ENCODE measurements around the gene MTERF4.

DNA sequence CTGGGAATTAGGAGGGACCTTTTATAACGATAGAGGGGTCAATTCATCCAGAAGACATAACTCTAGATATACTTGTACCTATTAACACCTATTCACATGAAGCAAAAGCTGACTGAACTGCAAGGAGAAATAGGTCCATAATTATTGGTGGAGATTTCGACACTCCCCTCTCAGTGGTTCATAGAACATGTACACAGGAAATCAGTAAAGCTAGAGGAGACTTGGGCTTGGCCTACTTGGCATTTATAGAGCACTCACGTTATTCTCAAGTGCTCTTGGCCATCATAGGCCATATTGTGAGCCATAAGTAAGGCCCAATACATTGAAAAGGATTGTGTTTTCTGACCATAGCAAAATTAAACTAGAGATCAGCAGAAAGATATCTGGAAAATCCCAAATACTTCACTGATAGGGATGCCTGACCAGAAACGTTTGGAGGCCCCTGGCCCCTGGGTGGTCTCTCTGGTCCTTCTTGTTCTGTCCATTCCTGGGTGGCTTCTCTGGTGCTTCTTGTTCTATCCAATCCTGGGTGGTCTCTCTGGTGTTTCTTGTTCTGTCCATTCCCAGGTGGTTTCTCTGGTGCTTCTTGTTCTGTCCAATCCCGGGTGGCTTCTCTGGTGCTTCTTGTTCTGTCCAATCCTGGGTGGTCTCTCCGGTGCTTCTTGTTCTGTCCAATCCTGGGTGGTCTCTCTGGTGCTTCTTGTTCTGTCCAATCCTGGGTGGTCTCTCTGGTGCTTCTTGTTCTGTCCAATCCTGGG, 54.7 kb downstream of the MTERF4 start:
- TF ChIP-seq SMC3 (IDR thresholded peaks at IDR 0.05; ENCODE audit: low read depth, low read length) (no peak), POLR2A (IDR thresholded peaks at IDR 0.05; ENCODE audit: low read depth, low read length) (no peak), RFX5 (IDR thresholded peaks at IDR 0.05; ENCODE audit: low read depth, low read length) (no peak), MAZ (IDR thresholded peaks at IDR 0.05; ENCODE audit: borderline replicate concordance, low read depth, low read length) (no peak), MAFK (IDR thresholded peaks at IDR 0.05; ENCODE audit: low read depth, low read length) (no peak)
- TF ChIP-seq, protein P1, sequence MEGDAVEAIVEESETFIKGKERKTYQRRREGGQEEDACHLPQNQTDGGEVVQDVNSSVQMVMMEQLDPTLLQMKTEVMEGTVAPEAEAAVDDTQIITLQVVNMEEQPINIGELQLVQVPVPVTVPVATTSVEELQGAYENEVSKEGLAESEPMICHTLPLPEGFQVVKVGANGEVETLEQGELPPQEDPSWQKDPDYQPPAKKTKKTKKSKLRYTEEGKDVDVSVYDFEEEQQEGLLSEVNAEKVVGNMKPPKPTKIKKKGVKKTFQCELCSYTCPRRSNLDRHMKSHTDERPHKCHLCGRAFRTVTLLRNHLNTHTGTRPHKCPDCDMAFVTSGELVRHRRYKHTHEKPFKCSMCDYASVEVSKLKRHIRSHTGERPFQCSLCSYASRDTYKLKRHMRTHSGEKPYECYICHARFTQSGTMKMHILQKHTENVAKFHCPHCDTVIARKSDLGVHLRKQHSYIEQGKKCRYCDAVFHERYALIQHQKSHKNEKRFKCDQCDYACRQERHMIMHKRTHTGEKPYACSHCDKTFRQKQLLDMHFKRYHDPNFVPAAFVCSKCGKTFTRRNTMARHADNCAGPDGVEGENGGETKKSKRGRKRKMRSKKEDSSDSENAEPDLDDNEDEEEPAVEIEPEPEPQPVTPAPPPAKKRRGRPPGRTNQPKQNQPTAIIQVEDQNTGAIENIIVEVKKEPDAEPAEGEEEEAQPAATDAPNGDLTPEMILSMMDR (conservative IDR thresholded peaks at IDR 0.05; ENCODE audit: low read depth, low read length): no peak
- TF ChIP-seq, protein P2, sequence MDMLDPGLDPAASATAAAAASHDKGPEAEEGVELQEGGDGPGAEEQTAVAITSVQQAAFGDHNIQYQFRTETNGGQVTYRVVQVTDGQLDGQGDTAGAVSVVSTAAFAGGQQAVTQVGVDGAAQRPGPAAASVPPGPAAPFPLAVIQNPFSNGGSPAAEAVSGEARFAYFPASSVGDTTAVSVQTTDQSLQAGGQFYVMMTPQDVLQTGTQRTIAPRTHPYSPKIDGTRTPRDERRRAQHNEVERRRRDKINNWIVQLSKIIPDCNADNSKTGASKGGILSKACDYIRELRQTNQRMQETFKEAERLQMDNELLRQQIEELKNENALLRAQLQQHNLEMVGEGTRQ (IDR thresholded peaks at IDR 0.05; ENCODE audit: low read depth, low read length): no peak

All from IMR-90 (cell line).